HepG2 (cell line): ENCODE data around the gene IRF7. TPM values are rescaled to one million over a fixed set of nuclear protein-coding genes. Genes with fewer than 3 reads are reported as not detected.

Experiments
- FOSL2 ChIP-seq: sonication (generic); formaldehyde crosslinking; IDR thresholded peaks from 2 replicates; pipeline ENCODE4 v1.4.0; 2020; ENCODE audit warnings: missing genetic modification reagents
- HNRNPLL ChIP-seq: fragments of 200-400 bp; formaldehyde crosslinking; IDR thresholded peaks from 2 replicates; pipeline ENCODE4 v1.6.1; 2017; ENCODE audit warnings: mild to moderate bottlenecking, low read depth, low read length; ENCODE audit not compliant: poor library complexity, severe bottlenecking
- HOXA3 ChIP-seq: sonication (generic); formaldehyde crosslinking; IDR thresholded peaks from 2 replicates; pipeline ENCODE4 v1.5.0; 2020; ENCODE audit warnings: missing genetic modification reagents
- HOXA9 ChIP-seq: sonication (generic); formaldehyde crosslinking; IDR thresholded peaks from 2 replicates; pipeline ENCODE4 v1.8.1; 2022; ENCODE audit warnings: missing genetic modification reagents, mild to moderate bottlenecking, moderate library complexity, borderline replicate concordance
- HOXD1 ChIP-seq: sonication (generic); formaldehyde crosslinking; IDR thresholded peaks from 2 replicates; pipeline ENCODE4 v1.5.0; 2020; ENCODE audit warnings: missing genetic modification reagents
- ISL2 ChIP-seq: sonication (generic); formaldehyde crosslinking; IDR thresholded peaks from 2 replicates; pipeline ENCODE4 v1.5.0; 2020; ENCODE audit warnings: missing genetic modification reagents
- MYC ChIP-seq: sonication (generic); formaldehyde crosslinking; IDR thresholded peaks from 2 replicates; pipeline ENCODE4 v1.9.0; 2021; ENCODE audit warnings: missing genetic modification reagents, borderline replicate concordance
- NFE2 ChIP-seq: sonication (generic); formaldehyde crosslinking; IDR thresholded peaks from 2 replicates; pipeline ENCODE4 v1.4.0; 2020; ENCODE audit warnings: missing genetic modification reagents
- NFIB ChIP-seq: sonication (generic); formaldehyde crosslinking; IDR thresholded peaks from 2 replicates; pipeline ENCODE4 v1.9.0; 2021; ENCODE audit warnings: missing genetic modification reagents, mild to moderate bottlenecking, borderline replicate concordance
- POGZ ChIP-seq: sonication (generic); formaldehyde crosslinking; IDR thresholded peaks from 2 replicates; pipeline ENCODE4 v1.4.0; 2020; ENCODE audit warnings: mild to moderate bottlenecking, missing genetic modification reagents
- SOX13 ChIP-seq, 3 experiments: fragments of 450-650 bp in 1 of 3; sonication (generic) in 1 of 3; formaldehyde crosslinking in 1 of 3; IDR thresholded peaks in 2 of 3; conservative IDR thresholded peaks in 1 of 3; 2 replicates each; pipeline versions ENCODE4 v1.5.0 to v1.6.1; 2016 to 2020; ENCODE audit warnings: antibody characterized with exemption in 1 of 3, mild to moderate bottlenecking in 1 of 3, missing compliant biosample characterization in 1 of 3, missing genetic modification reagents in 1 of 3, moderate library complexity in 1 of 3
- SPEN ChIP-seq: sonication (generic); formaldehyde crosslinking; IDR thresholded peaks from 2 replicates; pipeline ENCODE4 v1.5.1; 2020; ENCODE audit warnings: low read depth, mild to moderate bottlenecking, missing genetic modification reagents
- ZNF337 ChIP-seq: sonication (generic); formaldehyde crosslinking; IDR thresholded peaks from 2 replicates; pipeline ENCODE4 v1.5.1; 2020; ENCODE audit warnings: missing genetic modification reagents, low read depth, mild to moderate bottlenecking, borderline replicate concordance
- ZNF556 ChIP-seq: sonication (generic); formaldehyde crosslinking; IDR thresholded peaks from 2 replicates; pipeline ENCODE4 v1.4.0; 2020; ENCODE audit warnings: mild to moderate bottlenecking, missing genetic modification reagents, borderline replicate concordance
- polyA plus RNA-seq, 8 experiments: library from polyadenylated mRNA; depleted of rRNA in 3 of 8; stranded (reverse) in 7 of 8; unstranded in 1 of 8; fragments of >200 nt; fragmentation: Illumina TruSeq in 4 of 8; extraction: Trizol in 4 of 8; gene quantifications; 2 replicates each; pipeline versions ENCODE4 v1.2.1 to v1.2.3, GENCODE V29; 2011 to 2016; ENCODE audit warnings: low read depth in 4 of 8, missing spikeins in 1 of 8, mixed read lengths in 1 of 8; ENCODE audit not compliant: insufficient read depth in 1 of 8
- total RNA-seq, 5 experiments: library from RNA; depleted of rRNA; stranded (reverse); fragments of >200 nt; fragmentation: Illumina TruSeq; extraction: Trizol; gene quantifications; 2 replicates each; pipeline ENCODE4 v1.2.3, GENCODE V29; 2016; ENCODE audit warnings: low read depth in 1 of 5
- TF ChIP-seq, protein P1 (sequence below): sonication (generic); formaldehyde crosslinking; IDR thresholded peaks from 2 replicates; pipeline ENCODE4 v1.4.0; 2020; ENCODE audit warnings: missing genetic modification reagents
- TF ChIP-seq, protein P2 (sequence below): sonication (generic); formaldehyde crosslinking; IDR thresholded peaks from 2 replicates; pipeline ENCODE4 v1.9.0; 2022; ENCODE audit warnings: missing genetic modification reagents, mild to moderate bottlenecking, borderline replicate concordance
- TF ChIP-seq, protein P3 (sequence below): sonication (generic); formaldehyde crosslinking; IDR thresholded peaks from 2 replicates; pipeline ENCODE4 v1.5.0; 2020; ENCODE audit warnings: mild to moderate bottlenecking, missing genetic modification reagents, borderline replicate concordance
- TF ChIP-seq, protein P4 (sequence below): sonication (generic); formaldehyde crosslinking; IDR thresholded peaks from 2 replicates; pipeline ENCODE4 v1.5.1; 2020; ENCODE audit warnings: mild to moderate bottlenecking, missing genetic modification reagents, moderate library complexity

Gene IRF7
- total and polyA plus RNA-seq, 2 of the 13 experiments (the other 11 are each of a cell fraction or from before 2014, with no cell fraction given): not detected

DNA sequence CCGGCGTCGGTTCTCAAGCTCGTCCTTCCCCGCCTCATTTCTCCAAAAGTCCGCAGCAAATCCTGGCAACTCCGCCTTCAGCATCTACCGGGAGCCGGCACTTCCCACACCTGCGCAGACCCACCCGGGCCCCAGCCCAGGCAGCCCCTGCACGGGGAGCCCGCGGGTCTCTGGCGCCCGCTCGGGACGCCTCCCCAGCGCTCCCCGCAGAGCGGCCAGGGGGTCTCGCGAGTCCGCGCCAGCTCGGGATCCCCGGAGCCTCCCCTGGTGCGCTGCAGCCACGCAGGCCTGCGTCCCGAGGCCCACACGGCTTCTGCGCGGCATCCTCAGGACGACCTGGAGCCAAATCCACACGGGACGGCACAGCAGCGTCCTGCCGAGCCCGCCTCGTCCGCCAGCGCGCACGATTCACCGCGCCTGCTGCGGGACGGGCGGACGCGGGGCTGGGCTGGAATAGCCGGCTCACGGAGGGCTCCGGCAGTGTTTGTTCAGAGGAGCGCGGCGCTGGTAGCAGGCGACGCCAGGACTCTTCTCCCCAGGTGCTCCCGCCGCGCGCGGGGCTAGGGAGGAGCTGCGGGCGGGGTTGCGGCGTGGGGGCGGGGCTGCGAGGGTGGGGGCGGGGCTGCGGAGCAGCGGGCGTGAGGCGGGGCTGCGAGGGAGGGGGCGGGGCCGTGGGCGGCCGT lies 40.3 kb downstream of the IRF7 start (continued):
- TF ChIP-seq MYC (CRISPR knock-in tag) (peak; percentile 44; the same call in 1 of the 2 replicates), ZNF337 (CRISPR knock-in tag) (0 out of 2 replicates have a peak, but pooled peaks have one; percentile 15), SOX13 (IDR thresholded peaks at IDR 0.05) (no peak), SOX13 (CRISPR knock-in tag; conservative IDR thresholded peaks at IDR 0.05 in 1 of 2, IDR thresholded peaks at IDR 0.05 in 1 of 2) (no peak), SPEN (CRISPR knock-in tag) (0 out of 2 replicates have a peak, but pooled peaks have one; percentile 27), HOXD1 (CRISPR knock-in tag) (0 out of 2 replicates have a peak, but pooled peaks have one; percentile 29), POGZ (CRISPR knock-in tag) (0 out of 2 replicates have a peak, but pooled peaks have one; percentile 21), FOSL2 (CRISPR knock-in tag) (peak; percentile 12; the same call in 1 of the 2 replicates), ISL2 (CRISPR knock-in tag) (0 out of 2 replicates have a peak, but pooled peaks have one; percentile 25), ZNF556 (CRISPR knock-in tag) (no peak), NFE2 (no peak), HNRNPLL (peak; percentile 29), HOXA3 (CRISPR knock-in tag) (0 out of 2 replicates have a peak, but pooled peaks have one; percentile 18), HOXA9 (CRISPR knock-in tag) (no peak), NFIB (CRISPR knock-in tag) (no peak)
- TF ChIP-seq, protein P1, sequence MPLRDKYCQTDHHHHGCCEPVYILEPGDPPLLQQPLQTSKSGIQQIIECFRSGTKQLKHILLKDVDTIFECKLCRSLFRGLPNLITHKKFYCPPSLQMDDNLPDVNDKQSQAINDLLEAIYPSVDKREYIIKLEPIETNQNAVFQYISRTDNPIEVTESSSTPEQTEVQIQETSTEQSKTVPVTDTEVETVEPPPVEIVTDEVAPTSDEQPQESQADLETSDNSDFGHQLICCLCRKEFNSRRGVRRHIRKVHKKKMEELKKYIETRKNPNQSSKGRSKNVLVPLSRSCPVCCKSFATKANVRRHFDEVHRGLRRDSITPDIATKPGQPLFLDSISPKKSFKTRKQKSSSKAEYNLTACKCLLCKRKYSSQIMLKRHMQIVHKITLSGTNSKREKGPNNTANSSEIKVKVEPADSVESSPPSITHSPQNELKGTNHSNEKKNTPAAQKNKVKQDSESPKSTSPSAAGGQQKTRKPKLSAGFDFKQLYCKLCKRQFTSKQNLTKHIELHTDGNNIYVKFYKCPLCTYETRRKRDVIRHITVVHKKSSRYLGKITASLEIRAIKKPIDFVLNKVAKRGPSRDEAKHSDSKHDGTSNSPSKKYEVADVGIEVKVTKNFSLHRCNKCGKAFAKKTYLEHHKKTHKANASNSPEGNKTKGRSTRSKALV (CRISPR knock-in tag): peak; percentile 83
- TF ChIP-seq, protein P2, sequence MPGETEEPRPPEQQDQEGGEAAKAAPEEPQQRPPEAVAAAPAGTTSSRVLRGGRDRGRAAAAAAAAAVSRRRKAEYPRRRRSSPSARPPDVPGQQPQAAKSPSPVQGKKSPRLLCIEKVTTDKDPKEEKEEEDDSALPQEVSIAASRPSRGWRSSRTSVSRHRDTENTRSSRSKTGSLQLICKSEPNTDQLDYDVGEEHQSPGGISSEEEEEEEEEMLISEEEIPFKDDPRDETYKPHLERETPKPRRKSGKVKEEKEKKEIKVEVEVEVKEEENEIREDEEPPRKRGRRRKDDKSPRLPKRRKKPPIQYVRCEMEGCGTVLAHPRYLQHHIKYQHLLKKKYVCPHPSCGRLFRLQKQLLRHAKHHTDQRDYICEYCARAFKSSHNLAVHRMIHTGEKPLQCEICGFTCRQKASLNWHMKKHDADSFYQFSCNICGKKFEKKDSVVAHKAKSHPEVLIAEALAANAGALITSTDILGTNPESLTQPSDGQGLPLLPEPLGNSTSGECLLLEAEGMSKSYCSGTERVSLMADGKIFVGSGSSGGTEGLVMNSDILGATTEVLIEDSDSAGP: peak; percentile 41; the same call in 1 of the 2 replicates
- TF ChIP-seq, protein P3, sequence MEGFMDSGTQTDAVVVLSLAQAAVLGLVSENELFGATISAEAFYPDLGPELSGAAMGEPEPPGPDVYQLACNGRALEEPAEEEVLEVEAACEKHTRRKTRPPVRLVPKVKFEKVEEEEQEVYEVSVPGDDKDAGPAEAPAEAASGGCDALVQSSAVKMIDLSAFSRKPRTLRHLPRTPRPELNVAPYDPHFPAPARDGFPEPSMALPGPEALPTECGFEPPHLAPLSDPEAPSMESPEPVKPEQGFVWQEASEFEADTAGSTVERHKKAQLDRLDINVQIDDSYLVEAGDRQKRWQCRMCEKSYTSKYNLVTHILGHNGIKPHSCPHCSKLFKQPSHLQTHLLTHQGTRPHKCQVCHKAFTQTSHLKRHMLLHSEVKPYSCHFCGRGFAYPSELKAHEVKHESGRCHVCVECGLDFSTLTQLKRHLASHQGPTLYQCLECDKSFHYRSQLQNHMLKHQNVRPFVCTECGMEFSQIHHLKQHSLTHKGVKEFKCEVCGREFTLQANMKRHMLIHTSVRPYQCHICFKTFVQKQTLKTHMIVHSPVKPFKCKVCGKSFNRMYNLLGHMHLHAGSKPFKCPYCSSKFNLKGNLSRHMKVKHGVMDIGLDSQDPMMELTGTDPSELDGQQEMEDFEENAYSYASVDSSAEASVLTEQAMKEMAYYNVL (CRISPR knock-in tag): 0 out of 2 replicates have a peak, but pooled peaks have one; percentile 47
- TF ChIP-seq, protein P4, sequence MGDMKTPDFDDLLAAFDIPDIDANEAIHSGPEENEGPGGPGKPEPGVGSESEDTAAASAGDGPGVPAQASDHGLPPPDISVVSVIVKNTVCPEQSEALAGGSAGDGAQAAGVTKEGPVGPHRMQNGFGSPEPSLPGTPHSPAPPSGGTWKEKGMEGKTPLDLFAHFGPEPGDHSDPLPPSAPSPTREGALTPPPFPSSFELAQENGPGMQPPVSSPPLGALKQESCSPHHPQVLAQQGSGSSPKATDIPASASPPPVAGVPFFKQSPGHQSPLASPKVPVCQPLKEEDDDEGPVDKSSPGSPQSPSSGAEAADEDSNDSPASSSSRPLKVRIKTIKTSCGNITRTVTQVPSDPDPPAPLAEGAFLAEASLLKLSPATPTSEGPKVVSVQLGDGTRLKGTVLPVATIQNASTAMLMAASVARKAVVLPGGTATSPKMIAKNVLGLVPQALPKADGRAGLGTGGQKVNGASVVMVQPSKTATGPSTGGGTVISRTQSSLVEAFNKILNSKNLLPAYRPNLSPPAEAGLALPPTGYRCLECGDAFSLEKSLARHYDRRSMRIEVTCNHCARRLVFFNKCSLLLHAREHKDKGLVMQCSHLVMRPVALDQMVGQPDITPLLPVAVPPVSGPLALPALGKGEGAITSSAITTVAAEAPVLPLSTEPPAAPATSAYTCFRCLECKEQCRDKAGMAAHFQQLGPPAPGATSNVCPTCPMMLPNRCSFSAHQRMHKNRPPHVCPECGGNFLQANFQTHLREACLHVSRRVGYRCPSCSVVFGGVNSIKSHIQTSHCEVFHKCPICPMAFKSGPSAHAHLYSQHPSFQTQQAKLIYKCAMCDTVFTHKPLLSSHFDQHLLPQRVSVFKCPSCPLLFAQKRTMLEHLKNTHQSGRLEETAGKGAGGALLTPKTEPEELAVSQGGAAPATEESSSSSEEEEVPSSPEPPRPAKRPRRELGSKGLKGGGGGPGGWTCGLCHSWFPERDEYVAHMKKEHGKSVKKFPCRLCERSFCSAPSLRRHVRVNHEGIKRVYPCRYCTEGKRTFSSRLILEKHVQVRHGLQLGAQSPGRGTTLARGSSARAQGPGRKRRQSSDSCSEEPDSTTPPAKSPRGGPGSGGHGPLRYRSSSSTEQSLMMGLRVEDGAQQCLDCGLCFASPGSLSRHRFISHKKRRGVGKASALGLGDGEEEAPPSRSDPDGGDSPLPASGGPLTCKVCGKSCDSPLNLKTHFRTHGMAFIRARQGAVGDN (CRISPR knock-in tag): peak; percentile 80
